ENCODE data around the gene MDGA2. TPM values are rescaled to one million over a fixed set of nuclear protein-coding genes. Genes with fewer than 3 reads are reported as not detected.

MDGA2 gene
- total and polyA plus RNA-seq, 2 of the 13 experiments (the other 11 are each of a cell fraction or from before 2014, with no cell fraction given) = not detected

DNA sequence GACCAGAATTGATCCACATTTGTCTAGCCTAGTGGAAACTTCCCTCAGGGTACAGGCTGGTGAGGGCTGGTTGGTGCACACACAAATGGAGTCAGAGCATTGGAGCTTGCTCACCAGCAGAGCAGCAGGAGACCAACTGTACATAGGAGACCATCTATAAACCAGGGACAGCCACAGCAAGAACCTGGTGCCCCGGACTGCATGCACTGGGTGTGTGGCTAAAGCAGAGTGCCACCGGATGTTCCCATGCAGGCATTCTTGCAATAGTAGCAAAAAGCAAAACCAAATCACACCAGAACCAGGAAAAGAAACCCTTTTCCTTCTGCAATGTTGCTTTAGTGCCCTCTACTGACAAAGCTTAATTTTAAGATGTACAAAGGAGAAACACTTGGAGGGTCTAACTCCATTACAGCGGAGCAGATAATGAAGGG is 136.4 kb downstream of the MDGA2 start:
- H3K79me2 ChIP-seq (ENCODE audit: insufficient read depth, low read length) = no peaks in the 10 kb centered on the region
- H3K9me3 ChIP-seq (ENCODE audit: low read length) = no peaks in the 10 kb centered on the region
- H3K36me3 ChIP-seq (replicated peaks in 1 of 2; ENCODE audit: control insufficient read depth in 1 of 2, insufficient read depth in 2 of 2, low read length in 2 of 2) = no peaks in the 10 kb centered on the region
- H3K27ac ChIP-seq (ENCODE audit: extremely low read length, insufficient read depth, low read length) = no peak overlapping the region
- no peaks in the 10 kb centered on the region for H3K27me3 ChIP-seq (ENCODE audit: control insufficient read depth in 1 of 2, insufficient read depth in 2 of 2, low read length in 2 of 2)
- H4K20me1 ChIP-seq (ENCODE audit: insufficient read depth, low read length) = no peaks in the 10 kb centered on the region
- H3K9ac ChIP-seq (ENCODE audit: insufficient read depth, low read depth, low read length) = no peak overlapping the region
- no peak overlapping the region for H3K4me2 ChIP-seq (ENCODE audit: low read depth, low read length)
- no TSS peak for BruUV-seq (replicated peaks)
- ATAC-seq = peak; percentile 72
- peak; percentile 10 for DNase-seq (ENCODE audit: low spot score)
- 5% methylated on average over 3 of the region's 3 CpGs for WGBS (ENCODE audit: low lambda C conversion rate)
- H2AFZ ChIP-seq (ENCODE audit: low read length) = no peak overlapping the region
- intact Hi-C loops (cut with micrococcal nuclease; ENCODE audit: unreplicated experiment) (loop anchor here (2.0 to 5.0 kb wide), 2 partner anchors 96 to 1047 kb away; no protein-coding TSS in a partner anchor), in situ Hi-C loops (cut with HindIII; ENCODE audit: extremely low pct_ligation_motif_present, low pct_unique_long_range_greater_than_20kb) (no loop called here)
- ChIA-PET POLR2A (no interaction called here), CTCF (ENCODE audit: low intra/inter-chr PET ratio, low total read pairs) (interaction anchor here (1.1 kb wide), 1 partner anchor 958 kb away, joined by 3 read pairs; no protein-coding TSS in a partner anchor)
- H3K4me1 ChIP-seq (ENCODE audit: insufficient read depth, low read length) = no peaks in the 10 kb centered on the region
- H3K4me3 ChIP-seq (replicated peaks in 1 of 3; ENCODE audit: insufficient read depth in 1 of 3, low read depth in 2 of 3, low read length in 3 of 3) = no peak overlapping the region
- FAIRE-seq = no peak
- TF ChIP-seq STAG1 (CRISPR knock-in tag; IDR thresholded peaks at IDR 0.05) (peak; percentile 68), ZNF138 (CRISPR knock-in tag; IDR thresholded peaks at IDR 0.05; ENCODE audit: low read depth) (no peak), PRMT3 (CRISPR knock-in tag; IDR thresholded peaks at IDR 0.05; ENCODE audit: borderline replicate concordance, low read depth) (no peak), NFATC3 (CRISPR knock-in tag; IDR thresholded peaks at IDR 0.05) (no peak), MXD4 (CRISPR knock-in tag; IDR thresholded peaks at IDR 0.05) (no peak), KLF6 (CRISPR knock-in tag; IDR thresholded peaks at IDR 0.05) (no peak), GABPA (IDR thresholded peaks at IDR 0.05; ENCODE audit: low read depth, low read length) (no peak), GABPA (CRISPR knock-in tag; IDR thresholded peaks at IDR 0.05; ENCODE audit: low read depth) (no peak), ZNF430 (CRISPR knock-in tag; IDR thresholded peaks at IDR 0.05) (no peak), ZNF775 (CRISPR knock-in tag; IDR thresholded peaks at IDR 0.05; ENCODE audit: borderline replicate concordance) (no peak), ZNF292 (CRISPR knock-in tag; IDR thresholded peaks at IDR 0.05; ENCODE audit: borderline replicate concordance, low read depth) (no peak), XRCC5 (optimal IDR thresholded peaks at IDR 0.05; ENCODE audit: low read length) (no peak), ZNF547 (CRISPR knock-in tag; IDR thresholded peaks at IDR 0.05) (no peak), ZNF780A (CRISPR knock-in tag; IDR thresholded peaks at IDR 0.05) (no peak), ZNF7 (CRISPR knock-in tag; IDR thresholded peaks at IDR 0.05) (no peak)
- TF ChIP-seq, protein P1, sequence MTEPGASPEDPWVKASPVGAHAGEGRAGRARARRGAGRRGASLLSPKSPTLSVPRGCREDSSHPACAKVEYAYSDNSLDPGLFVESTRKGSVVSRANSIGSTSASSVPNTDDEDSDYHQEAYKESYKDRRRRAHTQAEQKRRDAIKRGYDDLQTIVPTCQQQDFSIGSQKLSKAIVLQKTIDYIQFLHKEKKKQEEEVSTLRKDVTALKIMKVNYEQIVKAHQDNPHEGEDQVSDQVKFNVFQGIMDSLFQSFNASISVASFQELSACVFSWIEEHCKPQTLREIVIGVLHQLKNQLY (CRISPR knock-in tag; IDR thresholded peaks at IDR 0.05) = no peak
- TF ChIP-seq, protein P2, sequence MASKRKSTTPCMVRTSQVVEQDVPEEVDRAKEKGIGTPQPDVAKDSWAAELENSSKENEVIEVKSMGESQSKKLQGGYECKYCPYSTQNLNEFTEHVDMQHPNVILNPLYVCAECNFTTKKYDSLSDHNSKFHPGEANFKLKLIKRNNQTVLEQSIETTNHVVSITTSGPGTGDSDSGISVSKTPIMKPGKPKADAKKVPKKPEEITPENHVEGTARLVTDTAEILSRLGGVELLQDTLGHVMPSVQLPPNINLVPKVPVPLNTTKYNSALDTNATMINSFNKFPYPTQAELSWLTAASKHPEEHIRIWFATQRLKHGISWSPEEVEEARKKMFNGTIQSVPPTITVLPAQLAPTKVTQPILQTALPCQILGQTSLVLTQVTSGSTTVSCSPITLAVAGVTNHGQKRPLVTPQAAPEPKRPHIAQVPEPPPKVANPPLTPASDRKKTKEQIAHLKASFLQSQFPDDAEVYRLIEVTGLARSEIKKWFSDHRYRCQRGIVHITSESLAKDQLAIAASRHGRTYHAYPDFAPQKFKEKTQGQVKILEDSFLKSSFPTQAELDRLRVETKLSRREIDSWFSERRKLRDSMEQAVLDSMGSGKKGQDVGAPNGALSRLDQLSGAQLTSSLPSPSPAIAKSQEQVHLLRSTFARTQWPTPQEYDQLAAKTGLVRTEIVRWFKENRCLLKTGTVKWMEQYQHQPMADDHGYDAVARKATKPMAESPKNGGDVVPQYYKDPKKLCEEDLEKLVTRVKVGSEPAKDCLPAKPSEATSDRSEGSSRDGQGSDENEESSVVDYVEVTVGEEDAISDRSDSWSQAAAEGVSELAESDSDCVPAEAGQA (IDR thresholded peaks at IDR 0.05; ENCODE audit: low read depth) = no peak
- TF ChIP-seq, protein P2 (CRISPR knock-in tag; IDR thresholded peaks at IDR 0.05; ENCODE audit: borderline replicate concordance) = no peak
- TF ChIP-seq, protein P3, sequence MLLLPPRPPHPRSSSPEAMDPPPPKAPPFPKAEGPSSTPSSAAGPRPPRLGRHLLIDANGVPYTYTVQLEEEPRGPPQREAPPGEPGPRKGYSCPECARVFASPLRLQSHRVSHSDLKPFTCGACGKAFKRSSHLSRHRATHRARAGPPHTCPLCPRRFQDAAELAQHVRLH (CRISPR knock-in tag; IDR thresholded peaks at IDR 0.05; ENCODE audit: borderline replicate concordance, low read depth) = no peak
- TF ChIP-seq, protein P4, sequence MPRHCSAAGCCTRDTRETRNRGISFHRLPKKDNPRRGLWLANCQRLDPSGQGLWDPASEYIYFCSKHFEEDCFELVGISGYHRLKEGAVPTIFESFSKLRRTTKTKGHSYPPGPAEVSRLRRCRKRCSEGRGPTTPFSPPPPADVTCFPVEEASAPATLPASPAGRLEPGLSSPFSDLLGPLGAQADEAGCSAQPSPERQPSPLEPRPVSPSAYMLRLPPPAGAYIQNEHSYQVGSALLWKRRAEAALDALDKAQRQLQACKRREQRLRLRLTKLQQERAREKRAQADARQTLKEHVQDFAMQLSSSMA (CRISPR knock-in tag; IDR thresholded peaks at IDR 0.05) = no peak

Data from HepG2 (cell line).